HG02610 (cell line): ENCODE results near the gene CUEDC1.
"Not testable (repeated sequence)": the region's sequence is repeated elsewhere in the genome, so short reads cannot be mapped to it uniquely, and the experiment has no call there.

Source experiments
- ATAC-seq: cut with Tn5 transposase; IDR thresholded peaks from one replicate; pipeline ENCODE4 v1.9.1; 2021; ENCODE audit warnings: mild to moderate bottlenecking, moderate library complexity; ENCODE audit not compliant: unreplicated experiment

CUEDC1 gene

GRCh38 chr17:57846056-57846945 is 108.9 kb downstream of the CUEDC1 start:
- ATAC-seq, result not testable (repeated sequence)

- no peak for ATAC-seq
These were observed 112.9 kb downstream of the CUEDC1 start for GRCh38 chr17:57842280-57842679.

GRCh38 chr17:57839571-57839923 is 115.7 kb downstream of the CUEDC1 start:
- ATAC-seq, result no peak

GRCh38 chr17:57838857-57839570 is 116.2 kb downstream of the CUEDC1 start:
- no peak for ATAC-seq

- no peak for ATAC-seq
These were observed 116.8 kb downstream of the CUEDC1 start for GRCh38 chr17:57838453-57838852.

- ATAC-seq, result no peak
These were observed 119.8 kb downstream of the CUEDC1 start for GRCh38 chr17:57835333-57835900.

- no peak for ATAC-seq
These were observed 121.0 kb downstream of the CUEDC1 start for GRCh38 chr17:57834146-57834741.

- no peak for ATAC-seq
These were observed 121.9 kb downstream of the CUEDC1 start for GRCh38 chr17:57833179-57833939.

GRCh38 chr17:57832314-57833178 is 122.7 kb downstream of the CUEDC1 start:
- ATAC-seq, result no peak

- ATAC-seq, result no peak
These were observed 124.3 kb downstream of the CUEDC1 start for GRCh38 chr17:57830880-57831279.

GRCh38 chr17:57823469-57824401 is 131.5 kb downstream of the CUEDC1 start:
- ATAC-seq, result no peak

GRCh38 chr17:57819867-57820266 is 135.3 kb downstream of the CUEDC1 start:
- no peak for ATAC-seq

GRCh38 chr17:57819285-57819684 is 135.9 kb downstream of the CUEDC1 start:
- no peak for ATAC-seq

GRCh38 chr17:57818066-57818465 is 137.1 kb downstream of the CUEDC1 start:
- ATAC-seq, result no peak

- no peak for ATAC-seq
These were observed 137.9 kb downstream of the CUEDC1 start for GRCh38 chr17:57817299-57817698.

- no peak for ATAC-seq
These were observed 140.8 kb downstream of the CUEDC1 start for GRCh38 chr17:57814421-57814820.

GRCh38 chr17:57811638-57812280 is 143.5 kb downstream of the CUEDC1 start:
- ATAC-seq, result no peak
